Non-pigmented ciliary epithelial cell (primary cell): Measurements from ENCODE around the gene UBE2G2.
"Not testable (repeated sequence)": the region's sequence is repeated elsewhere in the genome, so short reads cannot be mapped to it uniquely, and the experiment has no call there.

Experiments
- DNase-seq: peaks from one replicate; pipeline ENCODE4 v3.0.0-alpha.2; 2010; ENCODE audit warnings: low read depth

UBE2G2 gene

DNA sequence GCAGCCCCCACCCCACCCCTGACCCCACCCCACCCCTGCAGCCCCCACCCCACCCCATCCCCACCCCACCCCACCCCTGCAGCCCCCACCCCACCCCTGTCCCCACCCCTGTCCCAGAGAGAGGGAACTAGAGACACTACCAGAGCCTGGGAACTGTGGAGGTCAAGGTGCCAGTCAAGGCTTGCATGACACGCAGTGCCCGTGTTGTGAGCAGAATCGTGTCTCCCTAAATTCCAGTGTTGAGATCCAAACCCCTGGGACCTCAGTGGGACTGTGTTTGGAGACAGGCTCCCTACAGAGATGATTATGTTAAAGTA lies 34.7 kb upstream of the UBE2G2 start:
- no peak for DNase-seq

DNA sequence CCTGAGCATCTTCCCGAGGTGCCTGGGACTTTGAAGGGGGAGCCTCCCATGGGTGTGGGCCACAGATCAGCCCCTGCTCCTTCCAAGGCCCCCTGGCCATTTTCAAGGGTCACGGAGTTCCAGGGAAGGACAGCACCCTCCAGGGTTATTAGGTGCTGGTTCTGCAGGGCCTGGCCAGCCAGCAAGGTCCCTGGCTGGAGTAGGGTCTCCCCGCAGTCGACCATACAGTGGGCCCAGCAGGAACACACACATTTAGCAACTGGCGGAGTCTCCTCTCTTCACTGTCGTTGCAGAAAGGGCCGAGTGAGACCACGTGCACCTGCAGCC lies 34.0 kb upstream of the UBE2G2 start:
- DNase-seq, result no peak

DNA sequence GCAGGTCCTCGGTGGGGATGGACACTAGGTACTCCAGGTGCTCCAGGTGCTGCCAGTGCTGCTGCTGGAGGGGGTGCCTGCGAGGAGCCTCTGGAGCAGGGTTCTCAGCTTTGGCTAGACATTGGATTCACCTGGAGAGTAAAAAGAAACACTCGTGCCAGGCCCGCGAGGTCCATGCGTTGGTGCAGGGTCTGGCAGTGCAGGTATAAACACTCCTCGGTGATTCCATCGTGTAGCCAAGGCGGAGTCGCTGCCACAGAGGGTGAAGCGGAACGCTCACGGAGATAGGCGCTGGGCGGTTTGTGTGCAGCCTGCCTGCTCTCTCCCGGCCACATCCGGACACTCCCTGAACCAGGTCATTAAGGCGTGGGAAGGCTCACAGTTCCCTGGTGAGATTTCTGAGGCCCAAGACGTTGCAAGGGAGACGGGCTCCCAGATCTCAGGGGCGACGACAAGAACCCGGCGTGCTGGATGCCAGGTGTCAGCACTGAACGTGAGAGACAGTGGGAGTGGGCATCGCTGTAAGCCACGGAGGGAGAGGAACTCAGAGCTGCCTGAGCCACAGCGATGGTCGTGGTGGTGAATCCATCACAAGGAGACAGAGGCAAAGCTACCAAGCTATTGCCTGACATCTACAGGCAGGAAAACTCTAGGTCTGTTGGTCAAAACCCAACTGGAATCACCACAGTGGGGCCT lies 33.5 kb upstream of the UBE2G2 start:
- DNase-seq, result no peak

DNA sequence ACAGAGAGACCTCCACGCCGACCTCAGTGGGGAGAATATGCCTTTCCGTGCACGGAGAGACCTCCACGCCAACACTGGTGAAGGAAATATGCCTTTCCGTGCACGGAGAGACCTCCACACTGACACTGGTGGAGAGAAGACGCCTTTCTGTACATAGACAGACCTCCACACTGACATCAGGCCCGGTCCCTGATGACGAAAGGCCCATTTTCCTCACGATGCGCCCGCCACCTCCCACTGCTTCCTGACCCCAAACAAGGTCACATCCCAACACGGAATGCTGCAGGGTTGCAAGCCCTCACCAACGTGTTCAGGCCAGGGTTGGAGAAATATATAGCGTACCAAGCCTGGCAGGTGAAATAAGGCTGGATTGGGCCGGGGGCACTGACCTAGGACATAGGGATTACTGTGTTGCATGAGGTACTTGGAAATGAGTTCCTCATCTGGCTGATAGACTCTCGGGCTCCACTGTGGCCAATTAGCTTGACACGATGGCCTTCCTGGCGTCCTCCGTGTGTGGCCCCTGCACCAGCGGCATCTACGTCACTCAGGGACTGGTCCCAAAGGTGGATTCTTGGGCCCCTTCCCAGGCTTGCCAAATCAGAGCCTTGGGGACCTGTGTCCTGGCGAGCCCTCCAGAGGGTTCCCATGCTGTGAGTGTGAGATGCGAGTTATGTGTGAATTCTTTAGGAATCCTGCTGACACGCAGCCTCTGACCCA lies 32.8 kb upstream of the UBE2G2 start:
- DNase-seq, result no peak

DNA sequence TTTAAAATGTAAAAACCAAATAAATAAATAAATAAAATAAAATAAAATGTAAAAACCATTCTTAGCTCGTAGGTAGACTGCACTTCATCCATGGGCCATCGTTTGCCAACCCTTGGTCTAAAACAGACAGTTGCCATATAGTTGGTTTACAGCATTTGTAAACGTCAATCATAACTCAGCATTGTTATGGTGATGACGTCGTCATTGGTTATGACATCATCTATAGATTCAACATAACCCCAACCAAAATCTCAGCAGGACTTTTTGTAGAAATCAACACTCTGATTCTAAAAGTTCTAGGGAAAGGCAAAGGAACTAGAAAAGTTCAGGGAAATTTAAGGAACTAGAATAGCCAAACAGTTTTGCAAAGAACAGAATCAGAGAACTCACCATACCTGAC lies 32.0 kb upstream of the UBE2G2 start:
- DNase-seq, result no peak

DNA sequence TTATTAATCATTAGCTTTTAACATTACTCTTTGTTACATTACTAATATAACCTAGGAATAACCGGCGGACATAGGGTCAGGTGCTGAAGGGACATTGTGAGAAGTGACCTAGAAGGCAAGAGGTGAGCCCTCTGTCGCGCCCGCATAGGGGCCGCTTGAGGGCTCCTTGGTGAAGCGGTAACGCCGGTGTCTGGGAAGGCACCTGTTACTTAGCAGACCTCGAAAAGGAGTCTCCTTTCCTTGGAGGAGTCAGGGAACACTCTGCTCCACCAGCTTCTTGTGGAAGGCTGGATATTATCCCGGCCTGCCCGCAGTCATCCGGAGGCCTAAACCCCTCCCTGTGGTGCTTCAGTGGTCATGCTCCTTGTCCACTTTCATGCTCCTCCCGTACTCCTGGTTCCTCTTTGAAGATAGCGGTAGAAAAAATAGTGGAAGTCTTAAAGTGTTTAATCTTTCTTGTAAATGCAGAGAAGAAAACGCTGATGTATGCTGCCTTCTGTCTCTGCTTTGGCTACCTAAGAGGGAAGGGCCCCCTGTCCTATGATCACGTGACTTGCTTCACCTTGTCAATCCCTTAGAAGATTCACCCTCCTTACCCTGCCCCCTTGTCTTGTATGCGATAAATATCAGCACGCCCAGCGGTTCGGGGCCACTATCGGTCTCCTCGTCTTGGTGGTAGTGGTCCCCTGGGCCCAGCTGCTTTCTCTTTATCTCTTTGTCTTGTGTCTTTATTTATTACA lies 31.1 kb upstream of the UBE2G2 start:
- not testable (repeated sequence) for DNase-seq

DNA sequence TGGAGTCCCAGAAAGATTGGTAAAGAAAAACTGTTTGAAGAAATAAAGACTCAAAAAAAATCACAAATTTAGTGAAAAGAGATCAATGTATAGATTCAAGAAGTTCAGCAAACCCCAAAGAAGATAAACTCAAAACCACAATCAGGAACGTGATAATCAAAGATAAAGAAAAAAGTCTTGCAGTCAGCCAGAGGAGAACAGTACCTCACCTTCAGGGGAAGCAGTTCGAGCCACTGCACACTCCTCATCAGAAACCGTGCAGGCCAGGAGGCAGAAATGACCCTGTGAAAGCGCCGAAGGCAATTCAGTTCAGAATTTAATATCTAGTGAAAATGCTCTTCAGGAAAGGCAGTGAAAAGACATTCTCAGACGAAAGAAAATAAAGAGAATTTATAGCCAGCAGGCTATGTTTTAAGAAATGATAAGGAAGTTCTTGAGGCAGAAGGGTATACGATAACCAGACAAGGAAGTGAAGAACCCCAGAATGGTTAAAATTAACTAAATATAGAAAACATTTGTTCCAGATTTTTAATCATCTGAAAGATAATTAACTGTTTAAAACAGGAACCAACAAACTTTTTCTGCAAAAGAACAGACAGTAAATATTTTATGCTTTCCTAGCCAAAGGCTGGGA lies 29.7 kb upstream of the UBE2G2 start:
- DNase-seq, result no peak

DNA sequence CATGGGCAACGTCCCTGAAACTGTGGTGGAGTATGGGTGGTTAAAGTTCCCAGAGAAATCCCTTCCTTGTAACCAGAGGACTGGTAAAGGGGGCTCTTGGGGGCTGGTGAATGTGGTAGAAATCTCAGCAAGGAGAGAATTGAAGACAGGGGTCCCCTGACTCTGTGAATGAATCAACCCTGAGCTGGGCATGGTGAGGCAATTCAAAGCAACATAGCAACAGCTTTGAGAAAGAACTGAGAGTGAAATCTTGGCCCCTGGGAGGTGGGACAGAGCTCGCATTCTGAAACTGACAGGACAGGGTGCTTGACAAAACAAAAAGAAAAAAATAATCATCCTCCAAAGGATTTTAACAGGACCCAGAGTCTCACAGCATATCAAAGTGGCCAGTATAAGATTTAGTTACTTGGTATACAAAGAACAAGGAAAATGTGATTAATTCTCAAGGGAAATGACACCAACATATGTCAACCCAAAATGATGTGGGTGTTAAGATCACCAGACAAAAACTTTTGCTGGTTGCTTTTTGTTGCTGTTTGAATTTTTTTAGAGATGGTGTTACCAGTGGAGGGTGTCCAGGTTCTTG lies 28.0 kb upstream of the UBE2G2 start:
- DNase-seq, result no peak

DNA sequence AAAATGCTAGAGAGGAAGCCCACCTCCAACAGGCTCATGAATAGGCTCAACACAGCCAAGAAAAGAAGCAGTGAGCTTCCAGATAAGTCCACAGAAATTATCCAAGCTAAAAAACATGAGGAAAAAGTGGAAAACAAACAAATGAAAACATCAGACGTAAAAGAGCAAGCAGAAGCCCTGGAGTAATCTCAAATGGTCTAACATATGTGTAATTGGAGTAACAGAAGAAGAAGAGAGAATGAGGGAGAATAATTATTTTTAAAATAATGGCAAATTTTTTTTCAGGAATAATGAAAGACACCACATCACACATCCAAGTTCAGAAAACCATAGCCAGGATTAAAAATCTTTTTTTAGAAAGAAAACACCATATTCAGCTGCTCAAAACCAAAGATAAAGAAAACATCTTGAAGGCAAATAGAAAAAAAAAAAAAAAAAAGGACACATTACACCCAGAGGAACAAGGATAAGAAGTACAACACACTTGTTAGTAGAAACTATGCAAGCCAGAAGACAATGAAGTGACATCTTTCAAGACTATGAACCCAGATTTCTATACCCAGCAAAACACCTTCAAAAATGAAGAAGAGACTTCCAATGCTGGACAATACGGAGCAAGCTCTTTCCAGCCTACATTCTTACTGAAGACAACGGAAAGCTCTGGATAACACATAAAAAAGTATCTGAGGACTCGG lies 26.9 kb upstream of the UBE2G2 start:
- DNase-seq, result no peak

DNA sequence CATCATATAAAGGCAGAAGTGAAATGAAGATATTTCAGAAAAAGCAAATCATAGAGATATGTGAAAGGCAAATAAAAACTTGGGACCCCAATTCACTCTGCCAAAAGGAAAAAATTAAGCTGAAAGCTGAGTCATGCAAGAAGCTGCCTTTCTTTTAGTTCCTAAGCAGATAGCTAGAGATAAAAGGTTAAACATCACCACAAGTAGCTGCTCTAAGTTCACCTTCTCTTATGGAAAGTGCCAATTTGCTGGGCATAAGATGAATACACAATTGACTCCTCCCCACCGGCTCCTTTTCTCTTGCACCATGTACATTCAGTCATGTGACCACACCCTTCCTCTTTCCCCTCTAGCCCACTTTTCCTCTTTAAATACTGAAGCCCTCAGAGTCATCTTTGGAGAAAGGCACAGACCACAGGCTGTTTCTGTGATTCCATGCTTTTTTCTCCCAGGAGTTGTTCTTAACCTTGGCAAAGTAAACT lies 21.6 kb upstream of the UBE2G2 start:
- DNase-seq, result no peak

DNA sequence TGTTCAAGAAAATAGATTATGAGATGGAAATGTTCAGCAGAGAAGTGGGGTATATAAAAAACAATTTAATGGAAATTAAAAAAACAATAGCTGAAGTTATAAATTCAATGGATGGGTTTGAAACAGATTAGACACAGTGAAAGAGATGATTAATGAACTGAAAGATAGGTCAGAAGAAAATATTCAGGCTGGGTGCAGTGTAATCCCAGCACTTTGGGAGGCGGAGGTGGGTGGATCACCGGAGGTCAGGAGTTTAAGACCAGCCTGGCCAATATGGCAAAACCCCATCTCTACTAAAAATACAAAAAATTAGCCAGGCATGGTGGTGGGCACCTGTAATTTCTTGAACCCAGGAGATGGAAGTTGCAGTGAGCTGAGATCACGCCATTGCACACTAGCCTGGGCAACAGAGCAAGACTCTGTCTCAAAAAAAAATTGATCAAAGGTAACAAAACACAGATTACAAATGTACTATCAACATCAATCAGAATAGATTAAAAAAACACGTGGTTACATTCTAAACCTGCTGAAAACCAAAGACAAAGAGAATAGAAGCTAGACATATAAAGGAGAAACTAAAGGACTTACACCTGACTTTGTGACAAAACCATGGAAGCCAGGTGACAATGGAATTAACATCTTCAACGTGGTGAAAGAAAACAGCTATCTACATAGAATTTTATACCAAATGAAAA lies 21.0 kb upstream of the UBE2G2 start:
- DNase-seq, result no peak

DNA sequence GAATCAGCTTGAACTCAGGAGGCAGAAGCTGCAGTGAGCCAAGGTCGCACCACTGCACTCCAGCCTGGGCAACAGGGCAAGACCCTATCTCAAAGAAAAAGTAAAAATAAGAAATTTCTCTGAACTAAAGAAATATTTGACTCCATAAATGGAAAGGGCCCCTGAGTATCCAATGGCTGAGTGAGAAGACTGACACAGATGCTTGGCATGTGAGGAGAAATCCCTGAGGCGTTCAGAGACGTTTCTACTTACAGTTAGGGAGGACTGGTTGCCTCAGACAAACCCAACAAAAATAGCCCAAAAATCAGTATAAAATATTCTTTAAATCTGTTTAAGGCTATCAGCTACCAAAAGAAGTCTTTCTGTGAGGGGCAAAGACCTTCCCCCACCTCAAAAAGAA lies 19.2 kb upstream of the UBE2G2 start:
- no peak for DNase-seq

DNA sequence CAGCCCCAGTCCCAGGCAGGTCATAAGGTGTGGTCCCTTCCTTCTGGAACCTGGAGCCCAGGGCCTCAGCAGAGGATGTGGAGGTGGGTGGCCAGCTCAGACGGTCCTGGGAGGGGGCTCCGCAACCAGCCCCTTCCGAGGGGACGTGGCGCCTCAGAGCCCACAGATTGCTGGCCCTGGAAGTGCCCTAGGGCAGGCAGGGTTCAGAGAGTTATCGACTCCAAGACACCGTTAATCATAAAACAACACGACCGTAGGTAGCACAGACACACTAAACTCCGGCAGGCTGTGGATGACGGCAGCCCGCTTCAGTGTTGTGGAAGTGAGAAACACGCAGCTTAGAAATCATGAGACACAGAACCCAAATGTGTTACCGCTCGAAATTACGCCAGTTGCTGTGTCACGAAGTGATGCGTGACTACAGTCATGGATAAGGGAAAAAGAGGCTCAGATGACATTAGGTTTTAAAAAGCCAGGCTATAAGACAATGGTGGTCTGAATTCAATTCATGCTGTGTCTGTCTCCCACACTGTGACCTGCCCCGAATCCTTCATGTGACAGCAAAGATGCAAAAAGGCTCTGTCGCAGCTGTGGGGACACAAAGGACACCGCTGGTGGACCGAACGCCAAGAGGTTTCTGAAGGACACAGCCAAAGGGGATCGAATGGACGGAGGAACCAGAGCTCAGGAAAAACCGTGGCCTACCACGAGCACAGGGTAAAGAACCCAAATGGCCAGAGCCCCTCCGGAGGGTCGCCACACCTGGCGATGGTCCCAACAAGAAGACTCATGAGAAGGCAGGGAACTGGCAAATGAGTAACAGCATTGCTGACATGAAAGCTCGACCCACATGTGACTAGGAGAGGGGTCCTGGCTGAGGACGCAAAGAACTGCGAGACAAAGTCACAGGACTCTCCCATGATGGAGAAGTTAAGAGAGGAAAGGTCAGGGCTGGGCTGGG lies 17.9 kb upstream of the UBE2G2 start:
- no peak for DNase-seq

DNA sequence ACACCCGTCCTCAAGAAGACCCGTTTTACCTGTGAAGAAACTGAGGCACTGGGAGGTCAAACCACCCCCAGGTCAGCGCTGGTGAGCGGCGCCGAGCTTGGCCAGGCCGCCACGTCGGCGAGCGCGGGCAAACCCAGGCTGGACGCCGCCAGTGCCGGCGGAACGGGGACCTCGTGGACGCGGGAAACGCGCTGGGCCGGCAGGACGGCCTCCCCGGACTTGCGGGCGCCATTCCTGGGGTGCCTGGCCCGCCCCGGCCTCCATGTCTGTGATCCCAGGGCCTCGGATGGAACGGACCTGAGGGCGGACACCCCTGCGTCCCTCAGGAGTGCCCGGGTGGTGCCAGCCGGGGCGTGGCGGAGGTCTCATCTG lies 17.0 kb upstream of the UBE2G2 start:
- DNase-seq, result no peak

DNA sequence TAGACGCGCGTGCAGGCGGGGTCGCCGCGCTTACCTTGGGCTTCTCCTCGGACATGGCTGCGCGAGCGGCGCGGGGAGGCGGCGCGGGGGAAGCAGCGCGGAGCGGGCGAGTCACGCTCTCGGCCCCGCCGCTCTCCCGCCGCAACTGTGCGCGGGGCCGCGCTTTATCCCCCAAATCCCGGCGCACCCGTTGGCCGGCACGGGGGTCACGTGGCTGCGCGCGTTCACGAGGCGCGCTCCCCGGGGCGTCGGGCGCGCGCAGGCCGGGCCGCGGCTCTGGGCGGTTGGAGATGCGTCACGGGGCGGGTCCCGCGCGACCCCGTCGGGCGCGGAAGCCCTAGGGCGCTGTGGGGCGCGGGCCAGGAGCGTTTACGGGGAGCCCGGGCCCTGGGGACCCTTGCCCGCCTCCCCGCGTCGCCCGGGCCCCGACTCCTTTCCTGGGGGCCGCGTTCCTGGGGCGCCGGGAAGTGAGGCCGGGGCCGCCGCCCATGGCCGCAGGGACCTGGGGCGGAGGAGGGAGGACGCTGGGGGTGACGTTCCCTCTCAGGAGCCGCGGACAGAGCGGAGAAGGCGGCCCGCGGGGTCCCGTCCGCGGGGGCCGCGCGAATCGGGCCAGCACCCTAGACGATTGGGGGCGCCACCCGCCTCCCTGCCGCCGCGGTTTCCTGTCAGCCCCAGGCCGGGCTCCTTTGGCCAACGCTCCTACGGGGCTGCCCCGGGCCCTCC lies 16.5 kb upstream of the UBE2G2 start, which contains the start of gene SUMO3:
SUMO3 (minus strand) TSS at position 149 of the 726 bp plus-strand sequence; CDS start at position 55, 94 bp downstream.
- DNase-seq, result no peak

DNA sequence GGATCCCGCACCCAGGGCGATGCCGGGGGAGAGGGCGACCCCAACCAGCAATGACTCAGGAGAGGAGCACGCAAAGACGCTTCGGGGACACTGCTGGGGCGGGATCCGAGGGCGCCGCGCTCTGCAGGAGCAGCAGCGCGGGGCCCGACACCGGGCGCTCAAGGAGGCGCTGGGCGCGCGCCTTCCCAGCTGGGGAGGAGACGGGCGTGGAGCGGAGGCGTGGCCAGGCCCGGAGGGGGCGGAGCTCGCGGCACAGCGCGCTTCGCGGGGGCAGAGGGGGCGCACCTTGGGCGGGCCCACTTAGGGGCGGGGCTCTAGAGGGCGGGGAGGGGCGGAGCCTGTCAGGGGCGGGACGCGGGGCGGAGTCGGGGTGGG lies 15.9 kb upstream of the UBE2G2 start:
- peak; percentile 51 for DNase-seq

DNA sequence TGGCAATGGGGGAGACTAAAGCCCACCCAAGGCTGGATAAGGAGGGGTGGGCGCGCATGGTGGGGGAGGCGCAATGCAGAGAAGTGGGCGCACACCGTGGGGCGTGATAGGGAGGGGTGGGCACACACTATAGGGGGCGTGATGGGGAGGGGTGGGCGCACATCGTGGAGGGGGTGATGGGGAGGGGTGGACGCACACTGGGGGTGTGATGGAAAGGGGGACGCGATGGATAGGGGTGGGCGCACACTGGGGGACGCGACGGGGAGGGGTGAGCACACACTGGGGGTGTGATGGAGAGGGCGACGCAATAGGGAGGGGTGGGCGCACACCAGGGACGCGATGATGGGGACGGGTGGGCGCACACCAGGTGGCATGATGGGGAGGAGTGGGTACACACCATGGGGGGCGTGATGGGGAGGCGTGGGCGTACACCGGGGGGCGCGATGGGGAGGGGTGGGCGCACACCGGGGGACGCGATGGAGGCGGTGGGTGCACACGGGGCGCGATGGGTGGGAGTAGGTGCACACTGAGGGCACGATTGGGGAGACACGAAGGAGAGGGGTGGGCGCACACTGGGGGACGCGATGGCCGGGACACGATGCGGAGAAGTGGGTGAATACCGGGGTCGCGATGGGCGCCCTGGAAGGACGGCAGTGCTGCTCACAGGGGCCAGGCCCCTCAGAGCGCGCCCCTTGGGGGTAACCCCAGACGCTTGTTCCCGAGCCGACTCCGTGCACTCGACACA lies 15.3 kb upstream of the UBE2G2 start:
- no peak for DNase-seq

DNA sequence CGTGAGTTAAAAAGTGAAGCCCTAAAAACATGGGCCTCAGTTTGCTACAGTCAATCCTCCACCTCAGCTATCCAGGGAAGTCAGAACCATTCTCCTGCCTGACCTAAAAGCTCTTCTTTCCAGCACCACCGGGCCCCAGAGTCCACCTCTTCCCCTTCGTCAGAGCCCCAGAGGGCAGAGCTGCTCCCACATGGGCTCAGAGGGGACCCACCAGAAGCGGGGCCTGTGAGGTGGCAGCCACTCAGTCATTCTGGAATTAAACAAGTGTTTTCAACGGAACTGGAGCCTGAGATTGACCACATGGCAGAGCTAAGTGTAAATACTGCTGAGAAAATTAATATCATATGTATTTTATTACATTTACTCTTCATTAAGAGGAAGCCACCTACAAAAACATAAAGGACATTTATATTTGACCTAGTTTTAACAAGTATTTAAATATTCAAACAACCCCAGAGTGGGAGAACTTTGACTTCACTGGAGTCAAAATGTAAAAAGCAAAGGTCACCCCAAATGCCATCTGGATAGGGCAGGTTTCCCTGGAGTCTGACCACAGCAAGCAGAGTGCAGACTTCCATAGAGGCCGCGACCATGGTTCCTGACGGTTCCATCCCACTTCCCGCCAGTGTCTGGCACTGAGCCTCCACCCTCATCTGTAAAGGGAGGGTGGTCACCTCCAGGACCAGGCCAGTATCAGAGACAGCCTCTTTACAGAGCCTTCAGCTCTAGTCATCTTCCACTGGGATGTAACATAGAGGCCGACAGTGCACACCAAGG lies 14.4 kb upstream of the UBE2G2 start:
- DNase-seq, result no peak
